H1 (cell line): ENCODE results near the gene OGFOD1.

ENCODE experiments used
- CHD1 ChIP-seq: IDR thresholded peaks from 2 replicates; pipeline ENCODE4 v1.6.1; 2012; ENCODE audit warnings: low read depth, low read length, improper control_type of control experiment
- CHD2 ChIP-seq: IDR thresholded peaks from 2 replicates; pipeline ENCODE4 v1.6.1; 2012; ENCODE audit warnings: low read length, improper control_type of control experiment
- EZH2 ChIP-seq: fragments of 200-600 bp; sonication (generic); IDR thresholded peaks from 2 replicates; pipeline ENCODE4 v1.7.1; 2012; ENCODE audit warnings: low read depth, mild to moderate bottlenecking, moderate library complexity, low read length, inconsistent platforms; ENCODE audit not compliant: severe bottlenecking
- JUN ChIP-seq: IDR thresholded peaks from 2 replicates; pipeline ENCODE4 v1.6.1; 2011; ENCODE audit warnings: low read depth, mild to moderate bottlenecking, improper control_type of control experiment, low read length
- POLR2A ChIP-seq, 2 experiments: IDR thresholded peaks; 1 replicate in 1 of 2; 2 replicates in 1 of 2; pipeline ENCODE4 v1.6.1; 2011; ENCODE audit warnings: low read depth in 2 of 2, low read length in 2 of 2, mild to moderate bottlenecking in 2 of 2; ENCODE audit errors: control extremely low read depth in 1 of 2
- POLR2AphosphoS5 ChIP-seq: IDR thresholded peaks from 2 replicates; pipeline ENCODE4 v1.6.1; 2011; ENCODE audit warnings: low read depth, low read length
- RBBP5 ChIP-seq: IDR thresholded peaks from 2 replicates; pipeline ENCODE4 v1.7.1; 2012; ENCODE audit warnings: low read depth, mild to moderate bottlenecking, inconsistent platforms, low read length, moderate library complexity, borderline replicate concordance
- SIN3A ChIP-seq, 2 experiments: IDR thresholded peaks in 1 of 2; conservative IDR thresholded peaks in 1 of 2; 2 replicates each; pipeline ENCODE4 v1.6.1; 2011 to 2012; ENCODE audit warnings: low read length in 2 of 2, improper control_type of control experiment in 1 of 2, low read depth in 1 of 2, mild to moderate bottlenecking in 1 of 2
- TF ChIP-seq, protein P1 (sequence below), 3 experiments: IDR thresholded peaks; 1 replicate in 2 of 3; 2 replicates in 1 of 3; pipeline versions ENCODE4 v1.5.1 to v1.6.1; 2011; ENCODE audit warnings: low read length in 3 of 3, mild to moderate bottlenecking in 3 of 3, inconsistent platforms in 2 of 3, low read depth in 1 of 3, moderate library complexity in 1 of 3; ENCODE audit not compliant: insufficient read depth in 1 of 3; ENCODE audit errors: control extremely low read depth in 1 of 3

- TF ChIP-seq, protein P1, sequence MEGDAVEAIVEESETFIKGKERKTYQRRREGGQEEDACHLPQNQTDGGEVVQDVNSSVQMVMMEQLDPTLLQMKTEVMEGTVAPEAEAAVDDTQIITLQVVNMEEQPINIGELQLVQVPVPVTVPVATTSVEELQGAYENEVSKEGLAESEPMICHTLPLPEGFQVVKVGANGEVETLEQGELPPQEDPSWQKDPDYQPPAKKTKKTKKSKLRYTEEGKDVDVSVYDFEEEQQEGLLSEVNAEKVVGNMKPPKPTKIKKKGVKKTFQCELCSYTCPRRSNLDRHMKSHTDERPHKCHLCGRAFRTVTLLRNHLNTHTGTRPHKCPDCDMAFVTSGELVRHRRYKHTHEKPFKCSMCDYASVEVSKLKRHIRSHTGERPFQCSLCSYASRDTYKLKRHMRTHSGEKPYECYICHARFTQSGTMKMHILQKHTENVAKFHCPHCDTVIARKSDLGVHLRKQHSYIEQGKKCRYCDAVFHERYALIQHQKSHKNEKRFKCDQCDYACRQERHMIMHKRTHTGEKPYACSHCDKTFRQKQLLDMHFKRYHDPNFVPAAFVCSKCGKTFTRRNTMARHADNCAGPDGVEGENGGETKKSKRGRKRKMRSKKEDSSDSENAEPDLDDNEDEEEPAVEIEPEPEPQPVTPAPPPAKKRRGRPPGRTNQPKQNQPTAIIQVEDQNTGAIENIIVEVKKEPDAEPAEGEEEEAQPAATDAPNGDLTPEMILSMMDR (IDR thresholded peaks at IDR 0.05; ENCODE audit: control extremely low read depth in 1 of 3, insufficient read depth in 1 of 3, low read depth in 1 of 3, low read length in 3 of 3): no peak
- no peak for TF ChIP-seq EZH2
- no peak for TF ChIP-seq CHD2
- TF ChIP-seq POLR2AphosphoS5: no peak
- no peak for TF ChIP-seq POLR2A (IDR thresholded peaks at IDR 0.05; ENCODE audit: control extremely low read depth in 1 of 2, low read depth in 2 of 2, low read length in 2 of 2)
- no peak for TF ChIP-seq RBBP5
- TF ChIP-seq SIN3A (conservative IDR thresholded peaks at IDR 0.05 in 1 of 2, IDR thresholded peaks at IDR 0.05 in 1 of 2; ENCODE audit: low read depth in 1 of 2, low read length in 2 of 2): no peak
- TF ChIP-seq CHD1: no peak
- no peak for TF ChIP-seq JUN
These were observed 28.4 kb upstream of the OGFOD1 start for GRCh38 chr16:56422896-56423441.
